C4-2B (cell line): ENCODE data around the gene IRAK3.

Experiments
- CTCF ChIP-seq: fragments of 450-650 bp; conservative IDR thresholded peaks from 2 replicates; pipeline ENCODE4 v1.5.1; 2017; ENCODE audit warnings: mild to moderate bottlenecking
- ZFX ChIP-seq: fragments of 450-650 bp; IDR thresholded peaks from 2 replicates; pipeline ENCODE4 v1.6.1; 2017

- TF ChIP-seq CTCF (no peak), ZFX (no peak)
These were observed 83.6 kb downstream of the IRAK3 start for GRCh38 chr12:66272650-66273049.
